ENCODE results near the gene NFASC. TPM values are rescaled to one million over a fixed set of nuclear protein-coding genes. Genes with fewer than 3 reads are reported as not detected.

NFASC gene
- total RNA-seq, 1 donor from 2014 or later: 29.6 TPM

- no peak overlapping the region for H3K27ac ChIP-seq (ENCODE audit: low read depth, low read length)
- no peak overlapping the region for H3K9ac ChIP-seq (ENCODE audit: low read length)
- no peak overlapping the region for H3K4me2 ChIP-seq (ENCODE audit: low read length)
- no peaks in the 10 kb centered on the region for H3K9me3 ChIP-seq (ENCODE audit: insufficient read depth, low read depth, low read length)
- H2AFZ ChIP-seq (ENCODE audit: low read depth, low read length): no peak overlapping the region
- no peak for DNase-seq (ENCODE audit: low read depth)
- no peaks in the 10 kb centered on the region for H3K36me3 ChIP-seq (ENCODE audit: insufficient read depth, low read length)
- H3K4me1 ChIP-seq (ENCODE audit: insufficient read depth, low read length): peaks cover 30% of the 10 kb centered on the region
- H3K36me3 Mint-ChIP-seq (ENCODE audit: low read depth, unreplicated experiment): peaks cover 9% of the 10 kb centered on the region
- H3K27me3 Mint-ChIP-seq (ENCODE audit: low read depth, unreplicated experiment): peaks cover 18% of the 10 kb centered on the region
- no peaks in the 10 kb centered on the region for H4K20me1 ChIP-seq (ENCODE audit: insufficient read depth, low read length)
- H3K9me3 Mint-ChIP-seq (ENCODE audit: unreplicated experiment): peaks cover 2% of the 10 kb centered on the region
- H3K4me3 Mint-ChIP-seq (ENCODE audit: unreplicated experiment): no peak overlapping the region
- no peak overlapping the region for H3K4me3 ChIP-seq (ENCODE audit: insufficient read depth, low read depth, low read length)
- H3K27me3 ChIP-seq (ENCODE audit: insufficient read depth, low read length): no peaks in the 10 kb centered on the region
- no peak for FAIRE-seq
- H3K79me2 ChIP-seq (ENCODE audit: insufficient read depth, low read length): no peaks in the 10 kb centered on the region
- no peak for TF ChIP-seq EZH2 (IDR thresholded peaks at IDR 0.05; ENCODE audit: insufficient read depth, low read length)
- TF ChIP-seq, protein P1, sequence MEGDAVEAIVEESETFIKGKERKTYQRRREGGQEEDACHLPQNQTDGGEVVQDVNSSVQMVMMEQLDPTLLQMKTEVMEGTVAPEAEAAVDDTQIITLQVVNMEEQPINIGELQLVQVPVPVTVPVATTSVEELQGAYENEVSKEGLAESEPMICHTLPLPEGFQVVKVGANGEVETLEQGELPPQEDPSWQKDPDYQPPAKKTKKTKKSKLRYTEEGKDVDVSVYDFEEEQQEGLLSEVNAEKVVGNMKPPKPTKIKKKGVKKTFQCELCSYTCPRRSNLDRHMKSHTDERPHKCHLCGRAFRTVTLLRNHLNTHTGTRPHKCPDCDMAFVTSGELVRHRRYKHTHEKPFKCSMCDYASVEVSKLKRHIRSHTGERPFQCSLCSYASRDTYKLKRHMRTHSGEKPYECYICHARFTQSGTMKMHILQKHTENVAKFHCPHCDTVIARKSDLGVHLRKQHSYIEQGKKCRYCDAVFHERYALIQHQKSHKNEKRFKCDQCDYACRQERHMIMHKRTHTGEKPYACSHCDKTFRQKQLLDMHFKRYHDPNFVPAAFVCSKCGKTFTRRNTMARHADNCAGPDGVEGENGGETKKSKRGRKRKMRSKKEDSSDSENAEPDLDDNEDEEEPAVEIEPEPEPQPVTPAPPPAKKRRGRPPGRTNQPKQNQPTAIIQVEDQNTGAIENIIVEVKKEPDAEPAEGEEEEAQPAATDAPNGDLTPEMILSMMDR (IDR thresholded peaks at IDR 0.05; ENCODE audit: insufficient read depth, low read depth, low read length): no peak
- no peak overlapping the region for H3K27ac Mint-ChIP-seq (ENCODE audit: unreplicated experiment)
- H3K4me1 Mint-ChIP-seq (ENCODE audit: low read depth, unreplicated experiment): peaks cover 14% of the 10 kb centered on the region
These were observed 121.7 kb downstream of the NFASC start for GRCh38 chr1:204992201-204992997.

GRCh38 chr1:204992998-204993314 is 122.3 kb downstream of the NFASC start:
- no peaks in the 10 kb centered on the region for H3K36me3 ChIP-seq (ENCODE audit: insufficient read depth, low read length)
- H3K4me2 ChIP-seq (ENCODE audit: low read length): no peak overlapping the region
- FAIRE-seq: no peak
- H2AFZ ChIP-seq (ENCODE audit: low read depth, low read length): no peak overlapping the region
- H3K9ac ChIP-seq (ENCODE audit: low read length): no peak overlapping the region
- no peak overlapping the region for H3K27ac Mint-ChIP-seq (ENCODE audit: unreplicated experiment)
- TF ChIP-seq, protein P1 (IDR thresholded peaks at IDR 0.05; ENCODE audit: insufficient read depth, low read depth, low read length): no peak
- no peak for TF ChIP-seq EZH2 (IDR thresholded peaks at IDR 0.05; ENCODE audit: insufficient read depth, low read length)
- no peak overlapping the region for H3K27ac ChIP-seq (ENCODE audit: low read depth, low read length)
- peaks cover 30% of the 10 kb centered on the region for H3K4me1 ChIP-seq (ENCODE audit: insufficient read depth, low read length)
- H4K20me1 ChIP-seq (ENCODE audit: insufficient read depth, low read length): no peaks in the 10 kb centered on the region
- DNase-seq (ENCODE audit: low read depth): no peak
- H3K4me1 Mint-ChIP-seq (ENCODE audit: low read depth, unreplicated experiment): peaks cover 14% of the 10 kb centered on the region
- no peaks in the 10 kb centered on the region for H3K79me2 ChIP-seq (ENCODE audit: insufficient read depth, low read length)
- no peaks in the 10 kb centered on the region for H3K27me3 ChIP-seq (ENCODE audit: insufficient read depth, low read length)
- peaks cover 14% of the 10 kb centered on the region for H3K27me3 Mint-ChIP-seq (ENCODE audit: low read depth, unreplicated experiment)
- H3K4me3 Mint-ChIP-seq (ENCODE audit: unreplicated experiment): no peak overlapping the region
- H3K36me3 Mint-ChIP-seq (ENCODE audit: low read depth, unreplicated experiment): peaks cover 11% of the 10 kb centered on the region
- peaks cover 2% of the 10 kb centered on the region for H3K9me3 Mint-ChIP-seq (ENCODE audit: unreplicated experiment)
- H3K4me3 ChIP-seq (ENCODE audit: insufficient read depth, low read depth, low read length): no peak overlapping the region
- no peaks in the 10 kb centered on the region for H3K9me3 ChIP-seq (ENCODE audit: insufficient read depth, low read depth, low read length)

Data from astrocyte (in vitro differentiated cells and primary cell).